H1 (cell line): Measurements from ENCODE around the gene C17orf107. TPM values are rescaled to one million over a fixed set of nuclear protein-coding genes. Genes with fewer than 3 reads are reported as not detected.
A peak's percentile ranks its signal among the peaks of the same experiment; 100 is the strongest.

Experiments used
- BRCA1 ChIP-seq: IDR thresholded peaks from 2 replicates; pipeline ENCODE4 v1.6.1; 2012; ENCODE audit warnings: low read depth, low read length, improper control_type of control experiment
- CBX5 ChIP-seq: fragments of 300-800, 300-1000 bp; sonication (generic); IDR thresholded peaks from 2 replicates; pipeline ENCODE4 v1.7.1; 2016; ENCODE audit warnings: antibody characterized with exemption, low read length, low read depth
- CBX8 ChIP-seq: fragments of 300-800, 300-1000 bp; sonication (generic); IDR thresholded peaks from 2 replicates; pipeline ENCODE4 v1.7.1; 2016; ENCODE audit warnings: low read depth, low read length, borderline replicate concordance
- CEBPB ChIP-seq: IDR thresholded peaks from 2 replicates; pipeline ENCODE4 v1.6.1; 2012; ENCODE audit warnings: low read depth, low read length
- HDAC2 ChIP-seq, 2 experiments: fragments of 300-600 bp in 1 of 2; sonication (generic) in 1 of 2; IDR thresholded peaks; 2 replicates each; pipeline ENCODE4 v1.6.1; 2011 to 2012; ENCODE audit warnings: low read depth in 2 of 2, low read length in 2 of 2, mild to moderate bottlenecking in 2 of 2, moderate library complexity in 2 of 2, borderline replicate concordance in 1 of 2, inconsistent platforms in 1 of 2
- HDAC6 ChIP-seq: IDR thresholded peaks from one replicate; pipeline ENCODE4 v1.7.1; 2012; ENCODE audit warnings: low read depth, mild to moderate bottlenecking, inconsistent platforms, low read length, moderate library complexity
- JUND ChIP-seq: IDR thresholded peaks from 2 replicates; pipeline ENCODE4 v1.6.1; 2011; ENCODE audit warnings: mild to moderate bottlenecking, improper control_type of control experiment, low read length
- KDM1A ChIP-seq: fragments of 200-600, 300-600 bp; sonication (generic); IDR thresholded peaks from 2 replicates; pipeline ENCODE4 v1.7.1; 2016; ENCODE audit warnings: mild to moderate bottlenecking, low read length, borderline replicate concordance
- KDM5A ChIP-seq: fragments of 200-600 bp; IDR thresholded peaks from 2 replicates; pipeline ENCODE4 v1.7.1; 2012; ENCODE audit warnings: mild to moderate bottlenecking, low read length, inconsistent platforms, mixed read lengths
- MAX ChIP-seq: IDR thresholded peaks from 2 replicates; pipeline ENCODE4 v1.6.1; 2012; ENCODE audit warnings: inconsistent platforms
- RAD21 ChIP-seq, 2 experiments: IDR thresholded peaks in 1 of 2; conservative IDR thresholded peaks in 1 of 2; 2 replicates each; pipeline ENCODE4 v1.6.1; 2011; ENCODE audit warnings: low read depth in 2 of 2, low read length in 2 of 2, improper control_type of control experiment in 1 of 2, inconsistent platforms in 1 of 2, mild to moderate bottlenecking in 1 of 2, moderate library complexity in 1 of 2
- RNF2 ChIP-seq: fragments of 200-900, 300-1000 bp; sonication (generic); IDR thresholded peaks from 2 replicates; pipeline ENCODE4 v1.7.1; 2016; ENCODE audit warnings: borderline replicate concordance, low read depth, mild to moderate bottlenecking, antibody characterized with exemption, low read length; ENCODE audit not compliant: poor library complexity, severe bottlenecking; ENCODE audit errors: missing control alignments
- SIRT6 ChIP-seq: IDR thresholded peaks from one replicate; pipeline ENCODE4 v1.7.1; 2012; ENCODE audit warnings: low read length, inconsistent platforms
- SIX5 ChIP-seq: IDR thresholded peaks from 2 replicates; pipeline ENCODE4 v1.6.1; 2011; ENCODE audit warnings: mild to moderate bottlenecking, low read depth, low read length
- SRF ChIP-seq: IDR thresholded peaks from 2 replicates; pipeline ENCODE4 v1.6.1; 2011; ENCODE audit warnings: mild to moderate bottlenecking, low read depth, low read length, moderate library complexity
- TBP ChIP-seq: IDR thresholded peaks from 2 replicates; pipeline ENCODE4 v1.6.1; 2011; ENCODE audit warnings: low read depth, low read length, improper control_type of control experiment
- TCF12 ChIP-seq: IDR thresholded peaks from 2 replicates; pipeline ENCODE4 v1.6.1; 2011; ENCODE audit warnings: low read depth, mild to moderate bottlenecking, low read length
- TEAD4 ChIP-seq: IDR thresholded peaks from 2 replicates; pipeline ENCODE4 v1.6.1; 2012; ENCODE audit warnings: low read depth, low read length, inconsistent platforms, mixed read lengths
- polyA plus RNA-seq, 7 experiments: library from polyadenylated mRNA; depleted of rRNA in 3 of 7; stranded (reverse) in 5 of 7; unstranded in 2 of 7; fragments of >200 nt in 5 of 7; fragments of 200-250 nt in 2 of 7; gene quantifications; 1 replicate in 5 of 7; 2 replicates in 1 of 7; 4 replicates in 1 of 7; pipeline versions ENCODE4 v1.2.1 to v1.2.3, GENCODE V29; 2011 to 2013; ENCODE audit warnings: missing spikeins in 2 of 7, mixed read lengths in 2 of 7
- total RNA-seq: library from RNA; stranded (reverse); fragmentation: NEBNext Ultra II Directional; extraction: Animal tissue kit (Norgen Biotek cat#: 25700); gene quantifications from 2 replicates; pipeline ENCODE4 v1.2.1, GENCODE V29; 2021
- TF ChIP-seq, protein P1 (sequence below): IDR thresholded peaks from 2 replicates; pipeline ENCODE4 v1.6.1; 2011; ENCODE audit warnings: low read depth, mild to moderate bottlenecking, low read length; ENCODE audit not compliant: insufficient read depth
- TF ChIP-seq, protein P2 (sequence below): IDR thresholded peaks from 2 replicates; pipeline ENCODE4 v1.6.1; 2011; ENCODE audit warnings: low read length, improper control_type of control experiment
- TF ChIP-seq, protein P3 (sequence below): IDR thresholded peaks from 2 replicates; pipeline ENCODE4 v1.6.1; 2012; ENCODE audit warnings: inconsistent platforms

C17orf107 gene
- total and polyA plus RNA-seq, 2 of the 8 experiments (the other 6 are each of a cell fraction or from before 2014, with no cell fraction given), result 0.39 to 0.45 TPM

DNA sequence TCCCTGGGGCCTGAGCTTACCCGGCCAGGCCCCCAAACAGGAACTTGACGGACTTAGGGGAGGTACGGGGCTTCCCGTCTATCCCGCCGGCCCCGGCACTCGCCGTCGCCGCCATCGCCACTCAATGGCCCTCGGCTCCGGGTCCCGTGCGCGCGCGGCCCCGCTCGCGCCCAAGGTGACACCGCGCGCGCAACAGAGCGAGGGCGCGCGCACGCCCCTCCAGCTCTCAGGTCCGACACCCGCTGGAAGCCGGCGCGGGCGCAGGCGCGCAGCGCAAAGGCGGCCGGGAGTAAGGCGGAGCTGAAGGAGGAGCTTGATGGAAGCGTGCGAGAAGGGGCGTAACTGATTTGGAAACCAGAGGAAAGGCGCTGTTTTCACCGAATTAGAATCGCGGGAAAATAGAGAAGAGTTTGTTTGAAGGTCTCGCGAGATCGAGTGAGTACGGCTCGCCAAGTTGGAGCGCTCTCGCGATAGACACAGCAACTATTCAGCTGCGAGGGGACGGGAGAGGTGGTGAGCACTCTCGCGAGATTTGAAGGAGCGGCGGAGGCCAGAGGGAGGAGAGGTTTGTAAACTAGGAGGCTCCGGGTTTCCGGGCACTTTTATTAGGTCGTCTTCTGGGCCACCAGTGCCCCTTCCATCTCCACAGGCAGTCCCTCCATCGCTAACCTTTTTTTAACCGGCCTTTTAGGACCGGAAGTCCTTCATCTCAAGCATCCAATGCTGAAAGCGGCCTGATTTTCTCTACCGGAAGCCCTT is 40.6 kb downstream of the C17orf107 start, which contains the start of the genes RNF167 and SLC25A11 (continued):
- TF ChIP-seq, protein P1, sequence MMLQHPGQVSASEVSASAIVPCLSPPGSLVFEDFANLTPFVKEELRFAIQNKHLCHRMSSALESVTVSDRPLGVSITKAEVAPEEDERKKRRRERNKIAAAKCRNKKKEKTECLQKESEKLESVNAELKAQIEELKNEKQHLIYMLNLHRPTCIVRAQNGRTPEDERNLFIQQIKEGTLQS, result no peak
- TF ChIP-seq TEAD4, result no peak
- TF ChIP-seq SIRT6, result no peak
- TF ChIP-seq SRF, result no peak
- TF ChIP-seq, protein P2, sequence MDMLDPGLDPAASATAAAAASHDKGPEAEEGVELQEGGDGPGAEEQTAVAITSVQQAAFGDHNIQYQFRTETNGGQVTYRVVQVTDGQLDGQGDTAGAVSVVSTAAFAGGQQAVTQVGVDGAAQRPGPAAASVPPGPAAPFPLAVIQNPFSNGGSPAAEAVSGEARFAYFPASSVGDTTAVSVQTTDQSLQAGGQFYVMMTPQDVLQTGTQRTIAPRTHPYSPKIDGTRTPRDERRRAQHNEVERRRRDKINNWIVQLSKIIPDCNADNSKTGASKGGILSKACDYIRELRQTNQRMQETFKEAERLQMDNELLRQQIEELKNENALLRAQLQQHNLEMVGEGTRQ, result no peak
- no peak for TF ChIP-seq SIX5
- no peak for TF ChIP-seq JUND
- no peak for TF ChIP-seq HDAC6
- TF ChIP-seq TBP, result peak; percentile 45
- TF ChIP-seq KDM5A, result no peak; the same call in 1 of the 2 replicates
- no peak for TF ChIP-seq CEBPB
- TF ChIP-seq MAX, result peak; percentile 52
- TF ChIP-seq, protein P3, sequence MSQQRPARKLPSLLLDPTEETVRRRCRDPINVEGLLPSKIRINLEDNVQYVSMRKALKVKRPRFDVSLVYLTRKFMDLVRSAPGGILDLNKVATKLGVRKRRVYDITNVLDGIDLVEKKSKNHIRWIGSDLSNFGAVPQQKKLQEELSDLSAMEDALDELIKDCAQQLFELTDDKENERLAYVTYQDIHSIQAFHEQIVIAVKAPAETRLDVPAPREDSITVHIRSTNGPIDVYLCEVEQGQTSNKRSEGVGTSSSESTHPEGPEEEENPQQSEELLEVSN, result no peak; the same call in 1 of the 2 replicates
- TF ChIP-seq CBX8, result no peak
- no peak for TF ChIP-seq HDAC2 (IDR thresholded peaks at IDR 0.05; ENCODE audit: borderline replicate concordance in 1 of 2, low read depth in 2 of 2, low read length in 2 of 2)
- TF ChIP-seq RNF2, result no peak
- no peak for TF ChIP-seq TCF12
- peak; percentile 99 for TF ChIP-seq BRCA1
- TF ChIP-seq RAD21 (IDR thresholded peaks at IDR 0.05 in 1 of 2, conservative IDR thresholded peaks at IDR 0.05 in 1 of 2; ENCODE audit: low read depth in 2 of 2, low read length in 2 of 2), result no peak
- TF ChIP-seq CBX5, result no peak
- TF ChIP-seq KDM1A, result no peak
